H9 (cell line): Measurements from ENCODE around the gene GNB3. TPM values are rescaled to one million over a fixed set of nuclear protein-coding genes. Genes with fewer than 3 reads are reported as not detected.

Experiments
- DNase-seq: peaks from one replicate; pipeline ENCODE4 v3.0.0-alpha.2; 2017
- H2AFZ ChIP-seq: one replicate; pipeline ENCODE4 v1.6.1; 2013; ENCODE audit warnings: mild to moderate bottlenecking, low read length, control low read depth, moderate library complexity
- H2AK5ac ChIP-seq: 2 replicates; pipeline ENCODE4 v1.6.1; 2013; ENCODE audit warnings: low read length, control low read depth, mixed read lengths; ENCODE audit not compliant: insufficient read length
- H2BK120ac ChIP-seq: one replicate; pipeline ENCODE4 v1.6.1; 2013; ENCODE audit warnings: low read depth, mild to moderate bottlenecking, low read length, control low read depth, inconsistent platforms; ENCODE audit not compliant: poor library complexity, severe bottlenecking
- H2BK12ac ChIP-seq: 2 replicates; pipeline ENCODE4 v1.6.1; 2013; ENCODE audit warnings: low read length, control low read depth, mixed read lengths, low read depth; ENCODE audit not compliant: insufficient read length
- H2BK15ac ChIP-seq: 2 replicates; pipeline ENCODE4 v1.6.1; 2013; ENCODE audit warnings: low read depth, low read length, control low read depth
- H2BK20ac ChIP-seq: one replicate; pipeline ENCODE4 v1.6.1; 2013; ENCODE audit warnings: low read depth, mild to moderate bottlenecking, low read length, control low read depth, inconsistent platforms; ENCODE audit not compliant: poor library complexity, severe bottlenecking
- H2BK5ac ChIP-seq: 2 replicates; pipeline ENCODE4 v1.6.1; 2013; ENCODE audit warnings: low read length, control low read depth, mixed read lengths; ENCODE audit not compliant: insufficient read length
- H3K14ac ChIP-seq: 2 replicates; pipeline ENCODE4 v1.6.1; 2013; ENCODE audit warnings: low read length, control low read depth; ENCODE audit not compliant: insufficient read depth
- H3K18ac ChIP-seq: 2 replicates; pipeline ENCODE4 v1.6.1; 2013; ENCODE audit warnings: low read depth, mild to moderate bottlenecking, mixed read lengths, low read length, control low read depth; ENCODE audit not compliant: insufficient read length
- H3K23ac ChIP-seq: 2 replicates; pipeline ENCODE4 v1.6.1; 2013; ENCODE audit warnings: low read length, control low read depth, mixed read lengths, low read depth; ENCODE audit not compliant: insufficient read length
- H3K23me2 ChIP-seq: 2 replicates; pipeline ENCODE4 v1.6.1; 2013; ENCODE audit warnings: low read depth, mild to moderate bottlenecking, mixed read lengths, low read length, control low read depth; ENCODE audit not compliant: insufficient read length, poor library complexity, severe bottlenecking
- H3K27ac ChIP-seq: 2 replicates; pipeline ENCODE4 v1.5.1; 2013; ENCODE audit warnings: low read length, control low read depth, mixed read lengths, low read depth; ENCODE audit not compliant: insufficient read length
- H3K27me3 ChIP-seq: 2 replicates; pipeline ENCODE4 v1.6.1; 2013; ENCODE audit warnings: low read length, control low read depth, inconsistent platforms; ENCODE audit not compliant: insufficient read depth
- H3K4ac ChIP-seq: 2 replicates; pipeline ENCODE4 v1.6.1; 2013; ENCODE audit warnings: low read depth, mild to moderate bottlenecking, control low read depth, inconsistent platforms, low read length, moderate library complexity
- H3K4me1 ChIP-seq: 2 replicates; pipeline ENCODE4 v1.6.1; 2013; ENCODE audit warnings: low read length, control low read depth, inconsistent platforms; ENCODE audit not compliant: insufficient read depth
- H3K4me2 ChIP-seq: 2 replicates; pipeline ENCODE4 v1.6.1; 2013; ENCODE audit warnings: low read length, control low read depth, mixed read lengths; ENCODE audit not compliant: insufficient read length, insufficient read depth
- H3K56ac ChIP-seq: 2 replicates; pipeline ENCODE4 v1.6.1; 2013; ENCODE audit warnings: low read depth, mild to moderate bottlenecking, mixed read lengths, low read length, control low read depth; ENCODE audit not compliant: insufficient read length
- H3K79me1 ChIP-seq: 2 replicates; pipeline ENCODE4 v1.6.1; 2013; ENCODE audit warnings: low read depth, mild to moderate bottlenecking, moderate library complexity, low read length, control low read depth, inconsistent platforms; ENCODE audit not compliant: insufficient read depth, poor library complexity, severe bottlenecking
- H3K79me2 ChIP-seq: 2 replicates; pipeline ENCODE4 v1.6.1; 2013; ENCODE audit warnings: low read length, control low read depth, inconsistent platforms; ENCODE audit not compliant: insufficient read depth
- H3K9ac ChIP-seq: 2 replicates; pipeline ENCODE4 v1.6.1; 2013; ENCODE audit warnings: low read length, control low read depth, mixed read lengths; ENCODE audit not compliant: insufficient read length; ENCODE audit errors: extremely low read depth
- H3K9me3 ChIP-seq: one replicate; pipeline ENCODE4 v1.6.1; 2013; ENCODE audit warnings: low read depth, low read length, inconsistent platforms; ENCODE audit not compliant: control insufficient read depth
- H3T11ph ChIP-seq: one replicate; pipeline ENCODE4 v1.6.1; 2013; ENCODE audit warnings: mild to moderate bottlenecking, low read length, control low read depth, inconsistent platforms
- H4K20me1 ChIP-seq: one replicate; pipeline ENCODE4 v1.6.1; 2013; ENCODE audit not compliant: control insufficient read depth, insufficient read length, insufficient read depth
- H4K5ac ChIP-seq: 2 replicates; pipeline ENCODE4 v1.6.1; 2013; ENCODE audit warnings: low read depth, mild to moderate bottlenecking, mixed read lengths, low read length, control low read depth; ENCODE audit not compliant: insufficient read length
- H4K8ac ChIP-seq: replicated peaks from 2 replicates; pipeline ENCODE4 v1.6.1; 2013; ENCODE audit warnings: low read length, control low read depth, mixed read lengths, low read depth; ENCODE audit not compliant: insufficient read length
- H4K91ac ChIP-seq: 2 replicates; pipeline ENCODE4 v1.6.1; 2013; ENCODE audit warnings: low read depth, mild to moderate bottlenecking, moderate library complexity, mixed read lengths, low read length, control low read depth; ENCODE audit not compliant: insufficient read length
- H3K27ac Mint-ChIP-seq, 3 experiments: 2 replicates in 2 of 3; 3 replicates in 1 of 3; pipeline ENCODE4 v1.8.0; 2020 to 2021; ENCODE audit warnings: mixed read lengths in 3 of 3, mild to moderate bottlenecking in 1 of 3, moderate library complexity in 1 of 3
- H3K27me3 Mint-ChIP-seq: 2 replicates; pipeline ENCODE4 v1.8.0; 2021; ENCODE audit warnings: low read depth, mild to moderate bottlenecking, moderate library complexity, mixed read lengths
- H3K36me3 Mint-ChIP-seq, 3 experiments: 2 replicates in 2 of 3; 3 replicates in 1 of 3; pipeline ENCODE4 v1.8.0; 2020 to 2021; ENCODE audit warnings: low read depth in 3 of 3, mixed read lengths in 3 of 3; ENCODE audit not compliant: insufficient read depth in 1 of 3
- H3K4me1 Mint-ChIP-seq, 2 experiments: 2 replicates each; pipeline ENCODE4 v1.8.0; 2020; ENCODE audit warnings: mixed read lengths in 2 of 2
- H3K4me3 Mint-ChIP-seq, 2 experiments: 2 replicates in 1 of 2; 3 replicates in 1 of 2; pipeline ENCODE4 v1.8.0; 2020 to 2021; ENCODE audit warnings: mild to moderate bottlenecking in 2 of 2, mixed read lengths in 2 of 2, moderate library complexity in 1 of 2
- H3K9me3 Mint-ChIP-seq, 2 experiments: 2 replicates in 1 of 2; 3 replicates in 1 of 2; pipeline ENCODE4 v1.8.0; 2020; ENCODE audit warnings: mild to moderate bottlenecking in 2 of 2, mixed read lengths in 2 of 2, moderate library complexity in 1 of 2
- WGBS: extraction: QIAGEN DNeasy Blood & Tissue Kit; methylation state at CpG from one replicate; pipeline ENCODE4 v1.1.7; 2013; ENCODE audit warnings: missing lambda C conversion rate, low lambda C conversion rate, mixed read lengths; ENCODE audit not compliant: insufficient read length; ENCODE audit errors: extremely low coverage; 5-methylcytosine and 5-hydroxymethylcytosine counted together
- total RNA-seq: library from RNA; stranded (reverse); gene quantifications from 2 replicates; pipeline ENCODE4 v1.2.1, GENCODE V29; 2021
- TF ChIP-seq, protein P1 (sequence below): fragments of 200-600 bp; sonication (generic); conservative IDR thresholded peaks from 3 replicates; pipeline ENCODE4 v1.8.0; 2021; ENCODE audit warnings: antibody characterized with exemption, mild to moderate bottlenecking

GNB3 gene
- total RNA-seq, 1 experiment from 2014 or later, result 17.3 TPM

DNA sequence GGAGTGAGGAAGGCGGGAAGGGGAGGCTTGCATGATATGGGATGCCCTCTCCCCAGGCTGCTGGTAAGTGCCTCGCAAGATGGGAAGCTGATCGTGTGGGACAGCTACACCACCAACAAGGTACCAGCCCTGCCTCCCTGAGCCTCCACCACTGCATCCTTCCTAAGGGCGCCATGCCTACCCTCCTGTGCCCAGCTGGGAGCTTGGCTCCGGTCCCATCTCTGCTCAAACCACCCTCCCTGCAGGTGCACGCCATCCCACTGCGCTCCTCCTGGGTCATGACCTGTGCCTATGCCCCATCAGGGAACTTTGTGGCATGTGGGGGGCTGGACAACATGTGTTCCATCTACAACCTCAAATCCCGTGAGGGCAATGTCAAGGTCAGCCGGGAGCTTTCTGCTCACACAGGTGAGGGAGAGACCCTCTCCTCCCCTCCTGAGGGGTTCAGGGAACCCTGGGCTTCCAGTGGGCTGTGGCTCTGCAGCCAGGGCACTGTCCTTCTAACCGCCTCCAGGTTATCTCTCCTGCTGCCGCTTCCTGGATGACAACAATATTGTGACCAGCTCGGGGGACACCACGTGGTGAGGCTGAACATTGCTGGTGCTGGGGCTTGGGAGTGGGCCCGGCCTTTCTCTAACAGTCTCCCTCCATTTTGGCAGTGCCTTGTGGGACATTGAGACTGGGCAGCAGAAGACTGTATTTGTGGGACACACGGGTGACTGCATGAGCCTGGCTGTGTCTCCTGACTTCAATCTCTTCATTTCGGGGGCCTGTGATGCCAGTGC, 2.6 kb downstream of the GNB3 start:
- peak; percentile 83 for DNase-seq
- WGBS, result no CpG with 5 or more reads among the region's 16 CpGs
- H3K36me3 Mint-ChIP-seq, result peaks cover 31 to 76% (median 68%) of the 10 kb centered on the region in 3 experiments
- H3K27me3 Mint-ChIP-seq, result no peaks in the 10 kb centered on the region
- H3K18ac ChIP-seq, result no peak overlapping the region
- H2BK5ac ChIP-seq, result no peak overlapping the region
- H3K9ac ChIP-seq, result no peak overlapping the region
- no peaks in the 10 kb centered on the region for H3K79me2 ChIP-seq
- H3K4me2 ChIP-seq, result no peak overlapping the region
- no peak overlapping the region for H3K4ac ChIP-seq
- H4K5ac ChIP-seq, result no peak overlapping the region
- H2AK5ac ChIP-seq, result no peak overlapping the region
- no peak overlapping the region for H3K27ac ChIP-seq
- no peaks in the 10 kb centered on the region; a peak in 1 of 5 replicates for H3K9me3 Mint-ChIP-seq
- H3K79me1 ChIP-seq, result no peaks in the 10 kb centered on the region
- H3K9me3 ChIP-seq, result no peaks in the 10 kb centered on the region
- H2BK12ac ChIP-seq, result no peak overlapping the region
- no peak overlapping the region; a peak in 2 of 5 replicates for H3K4me3 Mint-ChIP-seq
- H2BK120ac ChIP-seq, result no peak overlapping the region
- no peak overlapping the region for H2BK20ac ChIP-seq
- no peak overlapping the region for H2AFZ ChIP-seq
- no peak overlapping the region for H3K14ac ChIP-seq
- H3K4me1 Mint-ChIP-seq, result peaks cover 4 to 21% of the 10 kb centered on the region in 2 experiments; a peak in 3 of 4 replicates
- H3K27ac Mint-ChIP-seq, result peak overlapping the region in 2 of 3 experiments; percentile 85 to 92; a peak in 5 of 7 replicates
- no peak overlapping the region for H4K91ac ChIP-seq
- no peaks in the 10 kb centered on the region for H4K20me1 ChIP-seq
- H2BK15ac ChIP-seq, result no peak overlapping the region
- no peaks in the 10 kb centered on the region for H3K4me1 ChIP-seq
- no peak overlapping the region for H4K8ac ChIP-seq
- no peaks in the 10 kb centered on the region for H3K23me2 ChIP-seq
- TF ChIP-seq, protein P1, sequence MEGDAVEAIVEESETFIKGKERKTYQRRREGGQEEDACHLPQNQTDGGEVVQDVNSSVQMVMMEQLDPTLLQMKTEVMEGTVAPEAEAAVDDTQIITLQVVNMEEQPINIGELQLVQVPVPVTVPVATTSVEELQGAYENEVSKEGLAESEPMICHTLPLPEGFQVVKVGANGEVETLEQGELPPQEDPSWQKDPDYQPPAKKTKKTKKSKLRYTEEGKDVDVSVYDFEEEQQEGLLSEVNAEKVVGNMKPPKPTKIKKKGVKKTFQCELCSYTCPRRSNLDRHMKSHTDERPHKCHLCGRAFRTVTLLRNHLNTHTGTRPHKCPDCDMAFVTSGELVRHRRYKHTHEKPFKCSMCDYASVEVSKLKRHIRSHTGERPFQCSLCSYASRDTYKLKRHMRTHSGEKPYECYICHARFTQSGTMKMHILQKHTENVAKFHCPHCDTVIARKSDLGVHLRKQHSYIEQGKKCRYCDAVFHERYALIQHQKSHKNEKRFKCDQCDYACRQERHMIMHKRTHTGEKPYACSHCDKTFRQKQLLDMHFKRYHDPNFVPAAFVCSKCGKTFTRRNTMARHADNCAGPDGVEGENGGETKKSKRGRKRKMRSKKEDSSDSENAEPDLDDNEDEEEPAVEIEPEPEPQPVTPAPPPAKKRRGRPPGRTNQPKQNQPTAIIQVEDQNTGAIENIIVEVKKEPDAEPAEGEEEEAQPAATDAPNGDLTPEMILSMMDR, result peak; percentile 32; the same call in 2 of the 3 replicates
- no peaks in the 10 kb centered on the region for H3K27me3 ChIP-seq
- H3K56ac ChIP-seq, result no peak overlapping the region
- no peak overlapping the region for H3K23ac ChIP-seq
- no peak overlapping the region for H3T11ph ChIP-seq
